HG03457 (cell line): ENCODE results near the gene RPL36.

Experiments used
- ATAC-seq: cut with Tn5 transposase; IDR thresholded peaks from one replicate; pipeline ENCODE4 v1.9.1; 2021; ENCODE audit warnings: moderate number of reproducible peaks; ENCODE audit not compliant: unreplicated experiment

RPL36 gene

GRCh38 chr19:5673752-5674151 is 16.3 kb upstream of the RPL36 start:
- no peak for ATAC-seq

- ATAC-seq = no peak
Measured at GRCh38 chr19:5674714-5675113, 15.4 kb upstream of the RPL36 start.

DNA sequence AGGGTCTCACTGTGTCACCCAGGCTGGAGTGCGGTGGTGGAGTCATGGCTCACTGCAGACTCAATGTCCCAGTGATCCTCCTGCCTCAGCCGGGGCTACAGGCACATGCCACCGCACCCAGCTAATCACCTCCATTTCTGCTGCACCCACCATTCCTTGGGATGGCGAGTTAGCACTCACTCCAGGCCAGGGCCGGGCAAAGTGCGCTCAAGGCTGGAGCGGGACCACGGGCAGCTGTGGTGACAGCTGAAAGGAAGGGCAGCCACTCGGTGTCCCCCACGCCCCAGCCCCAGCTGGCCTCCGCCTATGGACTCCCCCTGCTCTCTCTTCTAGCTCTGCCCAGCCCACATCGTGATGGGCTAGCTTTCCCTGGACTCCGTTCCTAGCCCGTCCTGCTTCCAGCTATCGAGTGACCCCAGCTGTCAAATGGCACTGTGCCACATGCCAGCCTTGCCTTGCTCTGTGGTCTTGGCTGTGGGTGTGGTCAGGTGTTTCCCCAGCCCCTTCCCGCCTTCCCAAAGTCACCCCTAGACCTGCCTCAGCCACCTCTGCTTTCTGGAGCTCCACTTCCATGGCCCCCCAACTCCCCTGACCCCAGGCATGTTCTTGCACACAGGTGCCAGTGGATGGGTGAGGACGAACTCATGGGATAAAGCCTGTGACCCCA is 13.9 kb upstream of the RPL36 start:
- no peak for ATAC-seq

GRCh38 chr19:5676772-5677105 is 13.4 kb upstream of the RPL36 start:
- no peak for ATAC-seq

GRCh38 chr19:5677136-5677535 is 13.0 kb upstream of the RPL36 start:
- no peak for ATAC-seq

DNA sequence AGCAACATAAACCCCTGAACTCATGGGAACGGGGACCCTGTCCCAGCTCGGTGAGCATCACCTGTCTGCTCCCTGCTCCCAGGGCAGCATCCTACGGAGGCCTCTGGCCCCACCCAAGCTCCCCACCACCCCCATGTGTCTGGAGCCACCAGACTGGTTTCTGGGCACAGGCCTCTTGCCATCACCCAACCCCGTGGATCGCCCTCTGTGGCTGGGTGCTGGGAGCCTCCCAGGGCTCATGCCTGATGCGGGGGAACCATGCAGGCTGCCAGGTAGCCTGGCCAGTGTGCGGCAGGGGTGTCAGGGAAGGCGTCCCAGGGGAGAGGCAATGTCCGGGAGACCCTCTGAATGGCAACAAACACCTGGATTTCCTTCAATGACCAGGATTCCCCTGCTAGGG is 12.5 kb upstream of the RPL36 start:
- ATAC-seq = no peak

DNA sequence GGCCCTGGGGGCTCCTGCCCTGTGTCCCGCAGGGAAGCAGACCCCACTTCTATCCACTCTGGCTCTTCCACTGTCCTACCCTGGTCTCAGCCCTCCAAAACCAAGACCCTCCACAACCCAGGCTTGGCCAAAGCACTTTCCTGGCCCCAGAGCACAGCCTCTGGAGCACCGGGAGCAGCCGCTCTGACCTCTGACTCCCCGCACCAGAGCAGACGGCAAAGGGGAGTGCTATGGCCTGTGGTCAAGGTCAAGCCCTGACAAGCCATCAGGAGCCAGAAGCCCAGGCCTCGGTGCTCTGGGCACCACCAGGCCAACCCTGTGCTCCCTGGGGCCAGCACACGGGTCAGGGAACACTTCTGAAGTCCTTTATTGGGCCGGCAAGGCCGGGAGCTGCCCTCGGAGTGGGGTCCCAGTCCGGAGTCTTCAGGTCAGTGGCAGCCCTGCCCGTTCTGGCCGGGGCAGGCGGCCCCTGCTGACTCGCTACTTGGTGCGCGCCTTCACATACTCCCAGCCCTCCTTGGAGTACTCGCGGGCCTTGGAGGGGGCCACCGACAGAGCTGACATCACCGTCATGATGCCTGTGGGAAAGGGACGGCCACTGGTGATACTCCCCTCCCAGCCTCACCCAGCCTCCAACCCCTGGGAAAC is 11.9 kb upstream of the RPL36 start:
- ATAC-seq = no peak

DNA sequence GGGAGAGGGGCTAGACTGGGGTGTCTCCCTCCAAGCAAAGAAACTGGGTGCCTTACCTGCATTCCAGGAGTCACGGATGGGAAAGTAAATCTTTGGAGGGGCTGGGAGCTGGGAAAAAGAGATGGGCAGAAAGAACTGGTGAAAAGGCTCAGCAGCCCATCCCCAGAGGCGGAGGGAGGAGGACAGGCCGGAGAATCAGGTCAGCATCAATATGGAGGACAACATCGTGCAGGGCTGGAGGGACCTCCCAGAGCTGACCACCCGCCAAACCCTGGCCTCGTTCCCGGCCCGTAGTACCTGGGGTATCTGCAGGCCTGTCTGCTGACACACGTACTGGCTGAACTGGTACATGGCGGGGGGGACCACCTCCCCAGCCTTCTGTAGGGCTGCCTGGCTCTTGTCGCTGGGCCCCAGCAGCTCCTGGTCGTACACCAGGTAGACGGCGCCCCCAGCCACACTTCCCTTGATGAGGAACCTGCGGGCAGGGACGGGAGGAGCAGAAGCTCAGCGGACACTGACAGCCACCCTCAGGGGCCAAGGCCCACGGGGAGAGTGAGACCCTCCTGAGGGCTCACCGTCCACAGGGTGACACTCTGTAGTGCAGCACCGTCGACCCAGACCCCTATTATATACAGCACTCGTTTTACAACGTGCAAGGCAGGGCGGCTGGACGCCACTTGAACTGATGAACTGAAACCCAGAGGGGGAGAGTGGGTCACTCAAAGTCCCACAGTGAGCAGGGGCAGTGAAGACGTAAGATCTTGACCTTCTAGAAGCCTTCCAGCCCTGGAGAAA is 10.6 kb upstream of the RPL36 start:
- ATAC-seq = no peak

DNA sequence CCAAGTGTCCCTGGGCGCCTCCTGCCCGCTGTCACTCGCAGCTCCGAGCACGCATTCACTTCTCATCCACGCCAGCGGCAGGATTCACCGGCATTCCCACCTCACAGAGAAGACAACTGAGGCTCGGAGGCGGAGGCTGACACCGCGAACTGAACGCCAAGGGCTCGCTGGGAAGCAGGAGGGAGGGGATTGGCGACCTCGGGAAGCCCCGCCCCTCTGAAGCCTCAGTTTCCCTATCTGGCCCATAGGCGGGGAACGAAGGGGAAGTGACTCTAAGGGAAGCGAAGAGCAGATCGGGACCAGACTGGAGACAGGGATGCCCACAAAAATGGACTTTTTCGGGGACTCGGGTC is 10.0 kb upstream of the RPL36 start:
- no peak for ATAC-seq

DNA sequence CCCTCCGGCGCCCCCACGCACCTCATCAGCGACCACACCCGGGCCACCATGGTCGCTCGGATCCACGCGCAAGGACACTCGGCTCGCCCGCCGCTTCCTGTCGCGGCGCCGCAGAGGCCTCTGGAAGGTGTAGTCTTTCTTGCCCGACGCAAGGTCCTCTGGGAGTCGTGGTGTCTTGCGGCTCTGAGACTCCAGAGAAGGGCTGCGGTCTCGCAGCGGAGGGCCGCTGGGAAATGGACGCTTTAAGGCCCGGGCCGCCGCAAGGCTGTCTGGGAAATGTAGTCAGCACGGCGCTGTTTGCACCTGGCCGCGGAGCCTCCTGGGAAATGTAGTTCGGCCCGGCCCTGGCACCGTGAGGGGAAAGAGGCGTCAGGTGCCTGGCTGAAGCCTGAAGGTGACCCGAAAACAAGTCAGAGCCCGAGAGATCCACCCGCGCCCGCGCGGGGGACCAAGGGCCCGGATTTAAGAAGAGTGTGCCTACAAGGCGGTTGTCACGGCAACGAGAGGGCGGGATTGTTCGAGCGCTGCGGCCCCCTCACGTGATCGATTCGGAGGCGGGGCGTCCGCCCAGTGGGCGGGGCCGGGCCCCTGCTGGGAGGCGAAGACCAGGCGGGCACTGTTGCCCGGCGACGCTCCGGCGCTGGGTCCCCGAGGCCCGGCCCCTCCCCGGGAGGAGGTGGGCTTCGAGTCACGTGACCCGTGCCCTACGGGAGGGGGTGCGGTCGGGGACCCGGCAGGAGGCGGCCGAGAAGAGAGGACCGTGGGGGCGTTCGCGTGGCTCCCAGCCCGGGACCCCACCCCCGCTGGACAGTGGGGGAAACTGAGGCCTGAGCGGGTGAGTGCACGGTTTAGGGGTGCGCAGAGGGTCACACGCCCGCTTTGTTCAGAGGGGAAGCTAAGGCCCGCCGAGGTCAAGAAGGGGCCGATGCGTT is 9.4 kb upstream of the RPL36 start, which contains the start of the genes HSD11B1L and MICOS13:
Gene HSD11B1L, plus strand, starts transcription at position 591 of the 932 bp plus-strand sequence. CDS start 3,806 bp downstream, outside the sequence.
Gene MICOS13, minus strand, starts transcription at position 80 of the 932 bp plus-strand sequence. Its CDS starts 30 bp downstream, at position 50.
- peak; percentile 72 for ATAC-seq

- no peak for ATAC-seq
Measured at GRCh38 chr19:5681391-5682106, 8.5 kb upstream of the RPL36 start.

GRCh38 chr19:5682107-5682482 is 8.0 kb upstream of the RPL36 start:
- no peak for ATAC-seq

DNA sequence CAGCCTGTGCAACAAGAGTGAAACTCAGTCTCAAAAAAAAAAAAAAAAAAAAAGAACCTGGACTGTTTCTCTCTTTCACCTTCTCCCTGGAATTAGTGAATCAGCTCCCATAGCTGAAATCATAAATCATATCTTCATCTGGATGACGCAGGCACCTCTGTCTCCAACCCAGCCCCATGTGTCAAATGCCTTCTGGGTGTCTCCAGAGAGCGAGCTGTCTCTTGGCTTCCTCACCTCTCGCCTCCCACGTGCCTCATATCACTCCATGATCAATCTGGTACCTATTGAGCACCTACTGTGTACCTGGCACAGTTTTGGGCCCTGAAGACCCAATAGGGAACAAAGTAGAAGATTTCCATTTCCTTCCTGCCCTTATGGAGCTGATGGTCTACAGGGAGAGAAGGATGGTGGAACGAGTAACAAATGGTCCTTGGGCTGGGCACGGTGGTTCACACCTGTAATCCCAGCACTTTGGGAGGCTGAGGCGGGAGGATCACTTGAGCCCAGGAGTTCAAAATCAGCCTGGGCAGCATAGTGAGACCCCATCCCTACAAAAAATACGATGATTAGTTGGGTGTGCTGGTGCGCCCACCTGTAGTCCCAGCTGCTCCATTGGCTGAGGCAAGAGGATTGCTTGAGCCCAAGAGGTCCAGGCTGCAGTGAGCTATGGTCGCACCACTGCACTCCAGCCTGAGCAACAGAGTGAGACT is 6.8 kb upstream of the RPL36 start:
- no peak for ATAC-seq

- no peak for ATAC-seq
Measured at GRCh38 chr19:5684694-5685430, 5.2 kb upstream of the RPL36 start.

DNA sequence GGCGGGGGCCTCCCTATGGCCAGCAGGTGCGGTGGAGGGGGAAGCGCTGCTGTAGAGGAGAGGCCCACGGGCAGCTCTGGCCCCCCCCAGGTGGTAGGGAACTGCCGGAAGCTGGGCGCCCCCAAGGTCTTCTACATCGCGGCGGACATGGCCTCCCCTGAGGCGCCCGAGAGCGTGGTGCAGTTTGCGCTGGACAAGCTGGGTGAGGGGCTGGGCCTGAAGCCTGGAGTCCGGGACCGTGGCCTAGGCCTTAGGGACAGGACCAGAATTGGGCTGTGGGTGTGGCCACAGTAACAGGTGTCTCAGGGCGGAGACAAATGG is 3.8 kb upstream of the RPL36 start:
- ATAC-seq = no peak

DNA sequence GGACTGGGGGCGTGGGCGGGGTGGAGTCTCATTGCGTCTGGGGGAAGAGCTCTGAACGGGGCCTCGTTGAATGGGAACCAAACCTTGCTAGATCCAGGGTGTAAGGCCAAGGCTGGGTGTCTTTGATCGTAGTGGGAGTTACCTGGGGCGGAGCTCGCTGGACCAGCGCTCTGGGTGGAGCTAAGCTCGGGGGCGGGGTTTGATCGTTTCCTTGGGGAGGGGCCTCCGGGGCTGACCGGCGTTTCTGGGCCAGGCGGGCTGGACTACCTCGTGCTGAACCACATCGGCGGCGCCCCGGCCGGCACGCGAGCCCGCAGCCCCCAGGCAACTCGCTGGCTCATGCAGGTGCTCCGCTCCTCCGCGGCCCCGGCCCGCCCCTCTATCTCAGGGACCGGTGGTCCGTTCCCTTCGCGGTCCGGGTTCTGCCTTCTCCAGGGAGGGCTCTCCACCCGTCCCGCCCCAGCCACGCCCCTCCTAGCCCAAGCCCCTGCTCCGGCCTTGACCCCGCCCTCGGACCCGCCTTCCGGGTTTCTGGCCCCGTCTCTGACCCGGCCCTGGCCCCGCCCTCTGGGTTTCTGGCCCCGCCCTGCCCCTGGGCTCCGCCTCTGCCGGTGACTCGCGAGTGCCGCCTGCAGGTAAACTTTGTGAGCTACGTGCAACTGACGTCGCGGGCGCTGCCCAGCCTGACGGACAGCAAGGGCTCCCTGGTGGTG is 3.3 kb upstream of the RPL36 start:
- no peak for ATAC-seq

- ATAC-seq = no peak
Measured at GRCh38 chr19:5687360-5688198, 2.5 kb upstream of the RPL36 start.
